ENCODE data around the gene PRND. TPM values are rescaled to one million over a fixed set of nuclear protein-coding genes. Genes with fewer than 3 reads are reported as not detected.

The PRND gene
- total and polyA plus RNA-seq, 2 of the 4 experiments (the other 2 are of a cell fraction), result not detected

GRCh38 chr20:4717816-4718570 lies 3.7 kb upstream of the PRND start:
- dilution Hi-C loops (cut with HindIII; ENCODE audit: low sequenced_read_pairs, unreplicated experiment) (no loop called here), intact Hi-C loops (cut with micrococcal nuclease) (no loop called here), in situ Hi-C loops (cut with MboI; ENCODE audit: low sequenced_read_pairs) (loop anchor here (5.0 kb wide), 1 partner anchor 111 kb away; no protein-coding TSS in a partner anchor)
- Histone ChIP-seq H2AK9ac (replicated peaks; ENCODE audit: low read depth, low read length, poor library complexity) (no peak overlapping the region), H3K4ac (ENCODE audit: low read depth, low read length) (no peak overlapping the region), H3K79me1 (ENCODE audit: low read depth in 1 of 2, low read length in 2 of 2) (no peaks in the 10 kb centered on the region), H3K14ac (replicated peaks; ENCODE audit: low read depth, low read length) (no peak overlapping the region), H4K5ac (ENCODE audit: low read depth, low read length) (no peak overlapping the region), H2AK5ac (ENCODE audit: low read depth, low read length) (no peak overlapping the region), H2BK20ac (ENCODE audit: low read depth, low read length) (no peak overlapping the region), H2AFZ (replicated peaks; ENCODE audit: low read length, poor library complexity) (no peak overlapping the region), H2BK120ac (ENCODE audit: low read depth, low read length) (no peak overlapping the region), H3K18ac (ENCODE audit: low read depth, low read length) (no peak overlapping the region), H3K56ac (ENCODE audit: extremely low read depth, insufficient read depth, low read length) (no peak overlapping the region), H2BK5ac (ENCODE audit: low read depth, low read length, poor library complexity, severe bottlenecking) (no peak overlapping the region), H3K9me3 (ENCODE audit: control insufficient read depth, insufficient read depth, low read length) (no peaks in the 10 kb centered on the region), H3K4me1 (ENCODE audit: control insufficient read depth, insufficient read depth, low read length) (no peaks in the 10 kb centered on the region), H2BK15ac (ENCODE audit: low read depth, low read length) (no peak overlapping the region), H4K91ac (ENCODE audit: insufficient read depth, low read depth, low read length) (no peak overlapping the region), H3K9me1 (ENCODE audit: insufficient read depth, low read length) (no peaks in the 10 kb centered on the region), H3K36me3 (ENCODE audit: control insufficient read depth, insufficient read depth, low read length) (no peaks in the 10 kb centered on the region), H4K20me1 (ENCODE audit: insufficient read depth, low read length) (no peaks in the 10 kb centered on the region), H3K4me2 (ENCODE audit: low read depth, low read length) (no peak overlapping the region), H3K23ac (ENCODE audit: low read depth, low read length) (no peak overlapping the region), H3K27me3 (ENCODE audit: control insufficient read depth, insufficient read depth, low read length) (peaks cover 34% of the 10 kb centered on the region), H3K27ac (ENCODE audit: insufficient read depth, low read length) (no peak overlapping the region), H3K9ac (ENCODE audit: low read depth, low read length) (no peak overlapping the region), H4K8ac (ENCODE audit: low read depth in 2 of 2, low read length in 2 of 2) (no peak overlapping the region), H3K4me3 (ENCODE audit: insufficient read depth, low read depth, low read length) (no peak overlapping the region)
- TF ChIP-seq CEBPB (IDR thresholded peaks at IDR 0.05; ENCODE audit: low read depth, low read length), result no peak
- no peak for TF ChIP-seq RFX5 (IDR thresholded peaks at IDR 0.05; ENCODE audit: low read depth, low read length)
- no peak for TF ChIP-seq RCOR1 (IDR thresholded peaks at IDR 0.05; ENCODE audit: insufficient replicate concordance, low read length)
- TF ChIP-seq RAD21 (IDR thresholded peaks at IDR 0.05; ENCODE audit: low read length), result no peak
- no peak for TF ChIP-seq MAFK (IDR thresholded peaks at IDR 0.05; ENCODE audit: low read depth, low read length)
- TF ChIP-seq POLR2A (IDR thresholded peaks at IDR 0.05; ENCODE audit: low read depth, low read length), result no peak
- TF ChIP-seq CHD1 (IDR thresholded peaks at IDR 0.05; ENCODE audit: low read depth, low read length), result no peak
- TF ChIP-seq CTCF (conservative IDR thresholded peaks at IDR 0.05; ENCODE audit: low read depth, low read length), result no peak
- TF ChIP-seq FOS (IDR thresholded peaks at IDR 0.05; ENCODE audit: low read depth, low read length), result no peak
- TF ChIP-seq NFE2L2 (IDR thresholded peaks at IDR 0.05; ENCODE audit: low read depth, low read length), result no peak
- no peak for TF ChIP-seq USF2 (IDR thresholded peaks at IDR 0.05; ENCODE audit: low read depth, low read length)
- 60% methylated on average over 1 of the region's 12 CpGs; no CpG with 5 or more reads in 1 of the 2 experiments for WGBS, 2 experiments (ENCODE audit: extremely low coverage in 2 of 2, insufficient read length in 1 of 2)
- CTCF ChIA-PET, result no interaction called here
- POLR2A ChIA-PET (ENCODE audit: unreplicated experiment), result no interaction called here
- DNase-seq (no peak), ATAC-seq (ENCODE audit: low read depth) (no peak)
- no TSS peak for BruUV-seq (replicated peaks)

Measured in IMR-90 (cell line).